ENCODE data around the gene GAB2.

The GAB2 gene

GRCh38 chr11:78400116-78400515 is 17.5 kb downstream of the GAB2 start:
- DNase-seq (ENCODE audit: low read depth in 3 of 3), result no peak

- DNase-seq (ENCODE audit: low read depth in 3 of 3), result no peak
These were observed 18.5 kb downstream of the GAB2 start for GRCh38 chr11:78399136-78399535.

- DNase-seq (ENCODE audit: low read depth in 3 of 3), result no peak
These were observed 18.9 kb downstream of the GAB2 start for GRCh38 chr11:78398715-78399114.

GRCh38 chr11:78397398-78397797 is 20.2 kb downstream of the GAB2 start:
- DNase-seq (ENCODE audit: low read depth in 3 of 3), result no peak

GRCh38 chr11:78395597-78395996 is 22.0 kb downstream of the GAB2 start:
- no peak for DNase-seq (ENCODE audit: low read depth in 3 of 3)

- DNase-seq (ENCODE audit: low read depth in 3 of 3), result no peak
These were observed 24.8 kb downstream of the GAB2 start for GRCh38 chr11:78392854-78393253.

GRCh38 chr11:78391424-78391823 is 26.2 kb downstream of the GAB2 start:
- no peak for DNase-seq (ENCODE audit: low read depth in 3 of 3)

- DNase-seq (ENCODE audit: low read depth in 3 of 3), result no peak
These were observed 26.8 kb downstream of the GAB2 start for GRCh38 chr11:78390809-78391208.

GRCh38 chr11:78386215-78386941 is 31.2 kb downstream of the GAB2 start:
- no peak for DNase-seq (ENCODE audit: low read depth in 3 of 3)

- DNase-seq (ENCODE audit: low read depth in 3 of 3), result no peak
These were observed 32.4 kb downstream of the GAB2 start for GRCh38 chr11:78385205-78385604.

GRCh38 chr11:78384231-78384630 is 33.4 kb downstream of the GAB2 start:
- no peak for DNase-seq (ENCODE audit: low read depth in 3 of 3)

GRCh38 chr11:78381865-78382264 is 35.8 kb downstream of the GAB2 start:
- DNase-seq (ENCODE audit: low read depth in 3 of 3), result no peak

- no peak for DNase-seq (ENCODE audit: low read depth in 3 of 3)
These were observed 37.0 kb downstream of the GAB2 start for GRCh38 chr11:78380615-78381051.

- no peak for DNase-seq (ENCODE audit: low read depth in 3 of 3)
These were observed 38.5 kb downstream of the GAB2 start for GRCh38 chr11:78379039-78379670.

GRCh38 chr11:78377625-78378418 is 39.8 kb downstream of the GAB2 start:
- no peak for DNase-seq (ENCODE audit: low read depth in 3 of 3)

- DNase-seq (ENCODE audit: low read depth in 3 of 3), result no peak
These were observed 40.8 kb downstream of the GAB2 start for GRCh38 chr11:78376858-78377257.

GRCh38 chr11:78374917-78375316 is 42.7 kb downstream of the GAB2 start:
- no peak for DNase-seq (ENCODE audit: low read depth in 3 of 3)

GRCh38 chr11:78373689-78374088 is 43.9 kb downstream of the GAB2 start:
- DNase-seq (ENCODE audit: low read depth in 3 of 3), result no peak

- no peak for DNase-seq (ENCODE audit: low read depth in 3 of 3)
These were observed 45.4 kb downstream of the GAB2 start for GRCh38 chr11:78372114-78372768.

GRCh38 chr11:78371221-78371891 is 46.3 kb downstream of the GAB2 start:
- no peak for DNase-seq (ENCODE audit: low read depth in 3 of 3)

- DNase-seq (ENCODE audit: low read depth in 3 of 3), result no peak
These were observed 47.0 kb downstream of the GAB2 start for GRCh38 chr11:78370406-78371172.
